ENCODE data around the gene TCF3.
"Not testable (repeated sequence)": the region's sequence is repeated elsewhere in the genome, so short reads cannot be mapped to it uniquely, and the experiment has no call there.

Gene TCF3

GRCh38 chr19:1646149-1646548 is 6.3 kb downstream of the TCF3 start:
- Histone ChIP-seq H3K4me2 (no peak overlapping the region), H3K4me3 (IDR thresholded peaks at IDR 0.05; ENCODE audit: insufficient read depth, low read depth, low read length) (no peak overlapping the region), H3K27me3 (ENCODE audit: insufficient read depth, low read depth) (no peaks in the 10 kb centered on the region), H3K36me3 (ENCODE audit: insufficient read depth) (no peaks in the 10 kb centered on the region), H3K9ac (no peak overlapping the region), H3K79me2 (ENCODE audit: insufficient read depth, low read depth) (peaks cover 24% of the 10 kb centered on the region), H4K20me1 (ENCODE audit: insufficient read depth) (0 out of 2 replicates have a peak, but pooled peaks cover 5% of the 10 kb centered on the region), H3K4me1 (ENCODE audit: low read depth, poor library complexity, severe bottlenecking) (peaks cover 23% of the 10 kb centered on the region), H3K27ac (no peak overlapping the region), H2AFZ (ENCODE audit: low read depth) (no peak overlapping the region)
- no peak for TF ChIP-seq CTCF (conservative IDR thresholded peaks at IDR 0.05; ENCODE audit: low read depth, low read length)

GRCh38 chr19:1645299-1645698 is 7.1 kb downstream of the TCF3 start:
- Histone ChIP-seq H3K27me3 (ENCODE audit: insufficient read depth, low read depth) (no peaks in the 10 kb centered on the region), H3K79me2 (ENCODE audit: insufficient read depth, low read depth) (peaks cover 21% of the 10 kb centered on the region), H3K36me3 (ENCODE audit: insufficient read depth) (no peaks in the 10 kb centered on the region), H4K20me1 (ENCODE audit: insufficient read depth) (no peaks in the 10 kb centered on the region), H2AFZ (ENCODE audit: low read depth) (no peak overlapping the region), H3K4me2 (no peak overlapping the region), H3K27ac (no peak overlapping the region), H3K9ac (no peak overlapping the region), H3K4me1 (ENCODE audit: low read depth, poor library complexity, severe bottlenecking) (peaks cover 16% of the 10 kb centered on the region), H3K4me3 (IDR thresholded peaks at IDR 0.05; ENCODE audit: insufficient read depth, low read depth, low read length) (no peak overlapping the region)
- no peak for TF ChIP-seq CTCF (conservative IDR thresholded peaks at IDR 0.05; ENCODE audit: low read depth, low read length)

- Histone ChIP-seq H3K4me1 (ENCODE audit: low read depth, poor library complexity, severe bottlenecking) (peaks cover 4% of the 10 kb centered on the region), H2AFZ (ENCODE audit: low read depth) (no peak overlapping the region), H3K27me3 (ENCODE audit: insufficient read depth, low read depth) (no peaks in the 10 kb centered on the region), H3K9ac (no peak overlapping the region), H3K27ac (no peak overlapping the region), H4K20me1 (ENCODE audit: insufficient read depth) (no peaks in the 10 kb centered on the region), H3K79me2 (ENCODE audit: insufficient read depth, low read depth) (peaks cover 21% of the 10 kb centered on the region; the same call in 1 of the 2 replicates), H3K4me2 (no peak overlapping the region), H3K4me3 (IDR thresholded peaks at IDR 0.05; ENCODE audit: insufficient read depth, low read depth, low read length) (no peak overlapping the region), H3K36me3 (ENCODE audit: insufficient read depth) (no peaks in the 10 kb centered on the region)
- TF ChIP-seq CTCF (conservative IDR thresholded peaks at IDR 0.05; ENCODE audit: low read depth, low read length): no peak
These were observed 8.3 kb downstream of the TCF3 start for GRCh38 chr19:1644070-1644469.

- not testable (repeated sequence) for H3K36me3 ChIP-seq (ENCODE audit: insufficient read depth); H3K4me2 ChIP-seq; H3K4me1 ChIP-seq (ENCODE audit: low read depth, poor library complexity, severe bottlenecking); H3K9ac ChIP-seq; H3K27ac ChIP-seq; H3K27me3 ChIP-seq (ENCODE audit: insufficient read depth, low read depth); H3K4me3 ChIP-seq (IDR thresholded peaks at IDR 0.05; ENCODE audit: insufficient read depth, low read depth, low read length); H4K20me1 ChIP-seq (ENCODE audit: insufficient read depth); H2AFZ ChIP-seq (ENCODE audit: low read depth)
- peaks cover 49% of the 10 kb centered on the region; the same call in 1 of the 2 replicates for H3K79me2 ChIP-seq (ENCODE audit: insufficient read depth, low read depth)
These were observed 11.4 kb downstream of the TCF3 start for GRCh38 chr19:1640893-1641448.
